ENCODE measurements around the gene DICER1. TPM values are rescaled to one million over a fixed set of nuclear protein-coding genes. Genes with fewer than 3 reads are reported as not detected.

DICER1 gene
- total RNA-seq, 4 donors from 2014 or later: 38.3 to 124 (median 54.4) TPM

DNA sequence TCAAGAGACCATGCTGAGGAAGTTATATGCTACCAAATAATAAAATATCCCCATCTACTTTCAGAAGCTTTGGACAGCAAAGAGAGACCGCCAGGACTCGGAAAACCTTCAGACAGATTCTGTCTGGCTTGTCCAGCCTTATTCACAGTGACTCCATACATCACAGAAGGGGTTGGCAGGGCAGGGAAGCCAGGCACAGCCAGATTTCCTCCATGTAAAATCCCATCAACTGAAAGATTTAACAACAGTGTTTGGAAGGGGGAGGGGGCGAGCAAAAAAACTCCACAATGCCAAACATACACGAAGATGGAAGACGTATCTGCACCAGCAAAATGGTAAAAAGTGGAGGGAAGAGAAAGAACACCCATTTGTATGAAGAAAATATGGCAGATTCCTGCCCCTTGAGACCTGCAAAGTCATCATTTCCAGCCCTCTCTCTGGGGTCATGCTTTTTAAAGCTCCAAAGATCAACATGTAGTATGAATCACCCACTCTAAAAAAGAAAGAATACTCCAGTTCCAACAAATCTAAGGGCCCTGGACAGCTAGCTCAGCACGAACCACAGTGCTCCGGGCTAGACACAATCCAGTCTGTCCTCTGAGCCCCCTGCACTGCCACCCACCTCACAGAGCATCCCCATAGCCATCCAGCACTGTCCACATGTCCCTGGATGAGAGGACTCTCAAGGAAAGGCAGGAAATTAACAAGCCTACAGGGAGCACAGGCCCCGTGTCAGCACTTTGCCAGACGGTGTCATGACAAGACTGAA lies 116.4 kb downstream of the DICER1 start:
- Histone ChIP-seq H3K9me3 (no peaks in the 10 kb centered on the region), H3K4me1 (no peaks in the 10 kb centered on the region), H3K27ac (no peak overlapping the region), H3K4me3 (no peak overlapping the region), H3K27me3 (peaks cover 12% of the 10 kb centered on the region), H3K36me3 (no peaks in the 10 kb centered on the region)
- WGBS: 73% methylated on average over 9 of the region's 9 CpGs
- no peak for TF ChIP-seq POLR2AphosphoS5 (IDR thresholded peaks at IDR 0.05)
- TF ChIP-seq, protein P1, sequence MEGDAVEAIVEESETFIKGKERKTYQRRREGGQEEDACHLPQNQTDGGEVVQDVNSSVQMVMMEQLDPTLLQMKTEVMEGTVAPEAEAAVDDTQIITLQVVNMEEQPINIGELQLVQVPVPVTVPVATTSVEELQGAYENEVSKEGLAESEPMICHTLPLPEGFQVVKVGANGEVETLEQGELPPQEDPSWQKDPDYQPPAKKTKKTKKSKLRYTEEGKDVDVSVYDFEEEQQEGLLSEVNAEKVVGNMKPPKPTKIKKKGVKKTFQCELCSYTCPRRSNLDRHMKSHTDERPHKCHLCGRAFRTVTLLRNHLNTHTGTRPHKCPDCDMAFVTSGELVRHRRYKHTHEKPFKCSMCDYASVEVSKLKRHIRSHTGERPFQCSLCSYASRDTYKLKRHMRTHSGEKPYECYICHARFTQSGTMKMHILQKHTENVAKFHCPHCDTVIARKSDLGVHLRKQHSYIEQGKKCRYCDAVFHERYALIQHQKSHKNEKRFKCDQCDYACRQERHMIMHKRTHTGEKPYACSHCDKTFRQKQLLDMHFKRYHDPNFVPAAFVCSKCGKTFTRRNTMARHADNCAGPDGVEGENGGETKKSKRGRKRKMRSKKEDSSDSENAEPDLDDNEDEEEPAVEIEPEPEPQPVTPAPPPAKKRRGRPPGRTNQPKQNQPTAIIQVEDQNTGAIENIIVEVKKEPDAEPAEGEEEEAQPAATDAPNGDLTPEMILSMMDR (IDR thresholded peaks at IDR 0.05): no peak
- TF ChIP-seq POLR2A (IDR thresholded peaks at IDR 0.05): no peak
- no peak for DNase-seq (ENCODE audit: low spot score in 2 of 2)

DNA sequence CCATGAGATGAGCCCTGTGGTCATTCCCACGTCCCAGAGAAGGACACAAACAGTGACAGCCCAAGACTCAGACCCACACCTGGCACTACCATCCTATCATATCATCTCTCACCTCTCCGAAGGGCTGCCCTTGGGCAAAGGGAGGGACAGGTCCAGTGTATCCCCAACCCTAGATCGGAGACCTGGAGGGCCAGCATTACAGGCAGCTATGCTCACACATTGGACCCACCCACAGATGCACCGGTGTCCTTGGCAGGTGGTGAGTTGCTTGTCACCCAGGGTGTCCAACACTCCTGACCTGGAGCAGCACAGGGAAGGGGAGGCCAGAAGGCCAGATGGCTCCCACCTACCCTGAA lies 117.4 kb downstream of the DICER1 start:
- Histone ChIP-seq H3K4me1 (no peaks in the 10 kb centered on the region), H3K36me3 (no peaks in the 10 kb centered on the region), H3K27ac (no peak overlapping the region), H3K27me3 (peaks cover 9% of the 10 kb centered on the region), H3K9me3 (no peaks in the 10 kb centered on the region), H3K4me3 (no peak overlapping the region)
- DNase-seq (ENCODE audit: low spot score in 2 of 2): no peak
- TF ChIP-seq, protein P1 (IDR thresholded peaks at IDR 0.05): no peak
- no peak for TF ChIP-seq POLR2A (IDR thresholded peaks at IDR 0.05)
- TF ChIP-seq POLR2AphosphoS5 (IDR thresholded peaks at IDR 0.05): no peak
- TF ChIP-seq EP300 (IDR thresholded peaks at IDR 0.05): no peak
- WGBS: 83% methylated on average over 4 of the region's 4 CpGs

DNA sequence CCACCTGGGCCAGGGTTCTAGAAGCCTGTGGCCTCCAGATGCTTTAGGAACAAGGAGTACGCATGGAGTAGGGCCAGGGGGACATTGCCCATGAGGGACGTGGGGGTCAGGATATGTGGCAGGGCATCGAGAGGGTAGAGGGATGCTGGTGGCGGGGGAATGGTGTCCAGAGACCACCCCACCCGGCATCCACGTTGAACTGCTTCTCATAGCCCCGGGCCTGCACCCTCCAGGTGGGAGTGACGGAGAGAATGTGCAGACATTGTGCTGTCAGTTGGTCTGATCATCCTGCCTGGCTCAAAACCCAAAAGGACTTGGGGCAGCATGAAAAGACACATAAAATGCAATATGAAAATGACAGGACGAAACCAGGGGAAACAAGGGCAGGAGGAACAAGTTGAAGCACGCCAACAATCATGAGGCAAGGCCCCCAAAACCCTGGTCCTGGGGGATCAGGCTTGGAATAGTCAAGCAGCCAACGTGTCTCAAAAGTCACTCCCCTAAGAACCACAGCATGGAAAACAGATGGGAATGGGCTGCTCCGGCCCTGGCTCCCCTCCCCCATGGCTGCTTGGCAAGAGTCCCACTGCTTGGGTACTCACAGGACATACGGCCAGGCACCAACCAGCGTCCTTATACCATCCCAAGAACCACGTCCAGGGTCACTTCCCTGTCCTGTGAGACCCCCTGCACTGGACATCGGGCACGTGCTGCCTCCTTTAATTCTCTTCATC lies 117.9 kb downstream of the DICER1 start:
- TF ChIP-seq EP300 (IDR thresholded peaks at IDR 0.05) (no peak), POLR2AphosphoS5 (IDR thresholded peaks at IDR 0.05) (no peak), POLR2A (IDR thresholded peaks at IDR 0.05) (no peak)
- TF ChIP-seq, protein P1 (IDR thresholded peaks at IDR 0.05): no peak
- no peaks in the 10 kb centered on the region for H3K9me3 ChIP-seq
- no peak overlapping the region for H3K27ac ChIP-seq
- WGBS: 64% methylated on average over 16 of the region's 17 CpGs
- no peaks in the 10 kb centered on the region for H3K36me3 ChIP-seq
- no peak overlapping the region for H3K4me3 ChIP-seq
- H3K27me3 ChIP-seq: peaks cover 4% of the 10 kb centered on the region
- DNase-seq (ENCODE audit: low spot score in 2 of 2): no peak
- no peaks in the 10 kb centered on the region for H3K4me1 ChIP-seq

DNA sequence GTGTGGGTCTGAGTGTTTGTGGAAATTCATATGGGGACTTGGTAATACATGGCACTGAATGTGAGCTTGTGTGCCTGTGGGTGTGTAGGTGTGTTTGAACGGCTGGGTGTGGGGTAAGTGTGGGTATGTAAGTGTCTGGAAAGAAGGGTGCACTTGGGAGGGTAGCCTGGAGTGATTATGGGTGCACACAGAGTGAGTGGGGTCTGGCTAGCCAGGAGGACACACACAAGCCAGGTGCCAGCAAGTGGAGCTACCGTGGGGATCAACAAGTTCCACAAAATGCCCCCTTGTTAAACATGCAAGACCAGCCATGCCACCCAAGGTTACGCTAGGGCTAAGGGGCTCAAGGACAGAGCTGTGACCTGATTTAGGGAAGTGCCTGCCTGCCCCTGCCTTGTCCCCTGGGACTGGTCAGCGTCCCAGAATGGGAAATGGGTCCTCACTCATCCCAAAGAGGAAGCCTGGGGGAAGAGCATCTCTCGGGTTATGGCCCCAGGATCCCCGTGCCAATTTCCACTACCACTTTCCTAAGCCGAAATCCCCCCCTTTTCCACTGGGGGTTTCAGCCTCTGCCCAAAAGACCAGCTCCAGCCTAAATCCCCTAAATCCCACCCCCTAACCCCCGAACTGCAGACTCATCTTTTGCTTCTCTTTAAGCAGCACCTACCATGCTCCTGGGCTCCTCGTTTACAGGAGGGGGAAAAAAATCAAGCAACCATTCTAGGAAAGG lies 118.6 kb downstream of the DICER1 start:
- Histone ChIP-seq H3K27ac (no peak overlapping the region), H3K9me3 (no peaks in the 10 kb centered on the region), H3K36me3 (no peaks in the 10 kb centered on the region), H3K4me1 (no peaks in the 10 kb centered on the region), H3K4me3 (no peak overlapping the region), H3K27me3 (no peaks in the 10 kb centered on the region)
- 81% methylated on average over 9 of the region's 9 CpGs for WGBS
- no peak for TF ChIP-seq POLR2AphosphoS5 (IDR thresholded peaks at IDR 0.05)
- no peak for TF ChIP-seq POLR2A (IDR thresholded peaks at IDR 0.05)
- TF ChIP-seq, protein P1 (IDR thresholded peaks at IDR 0.05): no peak
- TF ChIP-seq EP300 (IDR thresholded peaks at IDR 0.05): no peak
- DNase-seq (ENCODE audit: low spot score in 2 of 2): no peak

DNA sequence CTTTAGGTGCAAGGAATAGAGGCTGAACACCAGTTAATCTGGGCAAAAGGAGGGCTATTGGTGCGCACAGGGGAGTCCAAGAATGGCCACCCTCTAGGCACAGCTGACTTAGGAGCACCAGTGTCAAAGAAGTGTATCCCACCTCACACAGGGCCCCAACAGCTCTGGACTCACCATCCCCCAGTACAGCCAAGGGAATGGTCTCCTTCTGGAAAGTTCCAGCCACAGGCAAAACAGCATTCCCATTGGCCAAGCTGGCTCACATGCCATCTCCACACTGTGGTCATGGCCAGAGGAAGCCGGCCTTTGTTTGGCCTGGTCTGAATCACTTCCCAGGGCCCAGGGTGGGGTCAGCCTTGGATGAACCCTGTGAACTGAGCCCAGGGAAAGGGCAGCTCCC lies 120.1 kb downstream of the DICER1 start:
- H3K4me3 ChIP-seq: no peak overlapping the region
- H3K27ac ChIP-seq: no peak overlapping the region
- 100% methylated on average over 2 of the region's 2 CpGs for WGBS
- H3K27me3 ChIP-seq: no peaks in the 10 kb centered on the region
- H3K36me3 ChIP-seq: no peaks in the 10 kb centered on the region
- no peaks in the 10 kb centered on the region for H3K9me3 ChIP-seq
- no peaks in the 10 kb centered on the region for H3K4me1 ChIP-seq
- TF ChIP-seq POLR2A (IDR thresholded peaks at IDR 0.05) (no peak), POLR2AphosphoS5 (IDR thresholded peaks at IDR 0.05) (no peak), EP300 (IDR thresholded peaks at IDR 0.05) (no peak)
- TF ChIP-seq, protein P1 (IDR thresholded peaks at IDR 0.05): no peak
- DNase-seq (ENCODE audit: low spot score in 2 of 2): no peak
